GM23338 (cell line): ENCODE data around the gene PAGE1. TPM values are rescaled to one million over a fixed set of nuclear protein-coding genes. Genes with fewer than 3 reads are reported as not detected.
A peak's percentile ranks its signal among the peaks of the same experiment; 100 is the strongest.

ENCODE experiments used
- ATAC-seq: fragments of 200-7000 bp; cut with Tn5 transposase; 3 replicates; pipeline ENCODE4 v1.9.1; 2020
- DNase-seq: peaks from one replicate; pipeline ENCODE4 v3.0.0-alpha.2; 2015; ENCODE audit warnings: low spot score
- H2AFZ ChIP-seq: fragments of 200-600 bp; sonication (generic); 2 replicates; pipeline ENCODE4 v1.8.0; 2016; ENCODE audit warnings: antibody characterized with exemption, mild to moderate bottlenecking, moderate library complexity
- H3F3A ChIP-seq: fragments of 200-600 bp; sonication (generic); replicated peaks from 2 replicates; pipeline ENCODE4 v1.8.0; 2017; ENCODE audit warnings: antibody characterized with exemption, mixed run types, low read depth
- H3K27ac ChIP-seq: fragments of 200-600 bp; sonication (generic); 2 replicates; pipeline ENCODE4 v1.6.1; 2016; ENCODE audit warnings: low read depth
- H3K27me3 ChIP-seq: fragments of 200-600 bp; sonication (generic); 2 replicates; pipeline ENCODE4 v1.8.0; 2016; ENCODE audit warnings: mild to moderate bottlenecking, mixed run types, moderate library complexity; ENCODE audit not compliant: insufficient read depth
- H3K36me3 ChIP-seq: fragments of 200-600 bp; sonication (generic); 2 replicates; pipeline ENCODE4 v1.8.0; 2016; ENCODE audit warnings: mild to moderate bottlenecking; ENCODE audit not compliant: insufficient read depth
- H3K4me1 ChIP-seq: fragments of 200-600 bp; sonication (generic); 2 replicates; pipeline ENCODE4 v1.8.0; 2016; ENCODE audit warnings: mild to moderate bottlenecking, moderate library complexity; ENCODE audit not compliant: insufficient read depth
- H3K4me2 ChIP-seq: fragments of 200-600 bp; sonication (generic); 2 replicates; pipeline ENCODE4 v1.7.1; 2017; ENCODE audit warnings: mixed run types
- H3K4me3 ChIP-seq: fragments of 200-600 bp; sonication (generic); 2 replicates; pipeline ENCODE4 v1.6.1; 2016; ENCODE audit warnings: mixed run types
- H3K79me2 ChIP-seq: fragments of 200-600 bp; sonication (generic); replicated peaks from 2 replicates; pipeline ENCODE4 v1.8.0; 2017; ENCODE audit warnings: mild to moderate bottlenecking; ENCODE audit not compliant: insufficient read depth
- H3K9me2 ChIP-seq: fragments of 200-600 bp; sonication (generic); 2 replicates; pipeline ENCODE4 v1.8.0; 2017; ENCODE audit not compliant: insufficient read depth
- H4K20me1 ChIP-seq: fragments of 200-600 bp; sonication (generic); replicated peaks from 2 replicates; pipeline ENCODE4 v1.8.0; 2017; ENCODE audit warnings: mild to moderate bottlenecking; ENCODE audit not compliant: insufficient read depth
- H3K27ac Mint-ChIP-seq: 2 replicates; pipeline ENCODE4 v1.8.0; 2020; ENCODE audit warnings: inconsistent platforms, mild to moderate bottlenecking, moderate library complexity, mixed read lengths
- H3K27me3 Mint-ChIP-seq: 3 replicates; pipeline ENCODE4 v1.8.0; 2022; ENCODE audit warnings: low read depth, mild to moderate bottlenecking, moderate library complexity, mixed read lengths, inconsistent platforms; ENCODE audit not compliant: insufficient read depth, poor library complexity
- H3K36me3 Mint-ChIP-seq: 3 replicates; pipeline ENCODE4 v1.8.0; 2021; ENCODE audit warnings: low read depth, mild to moderate bottlenecking, inconsistent platforms, moderate library complexity, mixed read lengths
- H3K4me1 Mint-ChIP-seq: 3 replicates; pipeline ENCODE4 v1.8.0; 2020; ENCODE audit warnings: mild to moderate bottlenecking, inconsistent platforms, mixed read lengths
- H3K4me3 Mint-ChIP-seq: 3 replicates; pipeline ENCODE4 v1.8.0; 2021; ENCODE audit warnings: moderate library complexity, mild to moderate bottlenecking, inconsistent platforms, mixed read lengths
- H3K9me3 Mint-ChIP-seq: 3 replicates; pipeline ENCODE4 v1.8.0; 2020; ENCODE audit warnings: moderate library complexity, mild to moderate bottlenecking, inconsistent platforms, mixed read lengths
- CREB1 ChIP-seq: fragments of 250-450 bp; sonication (Bioruptor Pico); IDR thresholded peaks from 2 replicates; pipeline ENCODE4 v1.5.0; 2020; ENCODE audit warnings: low read depth, mild to moderate bottlenecking, moderate library complexity
- EZH2 ChIP-seq: fragments of 200-600 bp; sonication (generic); IDR thresholded peaks from one replicate; pipeline ENCODE4 v1.8.0; 2017; ENCODE audit warnings: antibody characterized with exemption, mild to moderate bottlenecking, low read depth; ENCODE audit not compliant: unreplicated experiment
- JUNB ChIP-seq: IDR thresholded peaks from one replicate; pipeline ENCODE4 v1.6.1; 2016; ENCODE audit warnings: antibody characterized with exemption; ENCODE audit not compliant: unreplicated experiment
- polyA plus RNA-seq: library from polyadenylated mRNA; unstranded; fragments of >200 nt; fragmentation: Nextera tagmentation; extraction: Ambion mirVana; gene quantifications from 2 replicates; pipeline ENCODE4 v1.2.1, GENCODE V29; 2016
- total RNA-seq: library from RNA; depleted of rRNA; stranded (reverse); fragments of >200 nt; shearing (Covaris generic); gene quantifications from 2 replicates; pipeline ENCODE4 v1.2.3, GENCODE V29; 2014
- TF ChIP-seq, protein P1 (sequence below): fragments of 250-450 bp; sonication (Bioruptor Pico); IDR thresholded peaks from 2 replicates; pipeline ENCODE4 v1.5.0; 2020; ENCODE audit warnings: mild to moderate bottlenecking, moderate library complexity
- TF ChIP-seq, protein P2 (sequence below): IDR thresholded peaks from one replicate; pipeline ENCODE4 v1.6.1; 2018; ENCODE audit warnings: antibody characterized with exemption; ENCODE audit not compliant: unreplicated experiment

Gene PAGE1
- total and polyA plus RNA-seq, 2 experiments from 2014 or later, result not detected

DNA sequence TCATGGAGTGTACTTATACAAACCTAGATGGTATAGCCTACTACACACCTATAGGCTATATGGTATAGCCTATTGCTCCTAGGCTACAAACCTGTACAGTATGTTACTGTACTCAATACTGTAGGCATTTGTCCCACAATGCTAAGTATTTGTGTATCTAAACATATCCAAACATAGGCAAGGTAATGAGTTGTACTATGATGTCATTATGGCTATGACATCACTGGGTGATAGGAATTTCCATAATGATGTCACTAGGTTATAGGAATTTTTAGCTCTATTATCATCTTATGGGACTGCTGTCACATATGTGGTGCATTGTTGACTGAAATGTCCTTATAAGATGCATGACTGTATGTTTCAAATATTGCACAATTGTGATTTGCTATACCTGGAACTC, 5.5 kb upstream of the PAGE1 start:
- Histone ChIP-seq H3K27ac (no peak overlapping the region), H3K4me2 (no peak overlapping the region)
- TF ChIP-seq CREB1 (CRISPR knock-in tag), result peak; percentile 28; the same call in 1 of the 2 replicates
- TF ChIP-seq EZH2, result no peak
- TF ChIP-seq, protein P1, sequence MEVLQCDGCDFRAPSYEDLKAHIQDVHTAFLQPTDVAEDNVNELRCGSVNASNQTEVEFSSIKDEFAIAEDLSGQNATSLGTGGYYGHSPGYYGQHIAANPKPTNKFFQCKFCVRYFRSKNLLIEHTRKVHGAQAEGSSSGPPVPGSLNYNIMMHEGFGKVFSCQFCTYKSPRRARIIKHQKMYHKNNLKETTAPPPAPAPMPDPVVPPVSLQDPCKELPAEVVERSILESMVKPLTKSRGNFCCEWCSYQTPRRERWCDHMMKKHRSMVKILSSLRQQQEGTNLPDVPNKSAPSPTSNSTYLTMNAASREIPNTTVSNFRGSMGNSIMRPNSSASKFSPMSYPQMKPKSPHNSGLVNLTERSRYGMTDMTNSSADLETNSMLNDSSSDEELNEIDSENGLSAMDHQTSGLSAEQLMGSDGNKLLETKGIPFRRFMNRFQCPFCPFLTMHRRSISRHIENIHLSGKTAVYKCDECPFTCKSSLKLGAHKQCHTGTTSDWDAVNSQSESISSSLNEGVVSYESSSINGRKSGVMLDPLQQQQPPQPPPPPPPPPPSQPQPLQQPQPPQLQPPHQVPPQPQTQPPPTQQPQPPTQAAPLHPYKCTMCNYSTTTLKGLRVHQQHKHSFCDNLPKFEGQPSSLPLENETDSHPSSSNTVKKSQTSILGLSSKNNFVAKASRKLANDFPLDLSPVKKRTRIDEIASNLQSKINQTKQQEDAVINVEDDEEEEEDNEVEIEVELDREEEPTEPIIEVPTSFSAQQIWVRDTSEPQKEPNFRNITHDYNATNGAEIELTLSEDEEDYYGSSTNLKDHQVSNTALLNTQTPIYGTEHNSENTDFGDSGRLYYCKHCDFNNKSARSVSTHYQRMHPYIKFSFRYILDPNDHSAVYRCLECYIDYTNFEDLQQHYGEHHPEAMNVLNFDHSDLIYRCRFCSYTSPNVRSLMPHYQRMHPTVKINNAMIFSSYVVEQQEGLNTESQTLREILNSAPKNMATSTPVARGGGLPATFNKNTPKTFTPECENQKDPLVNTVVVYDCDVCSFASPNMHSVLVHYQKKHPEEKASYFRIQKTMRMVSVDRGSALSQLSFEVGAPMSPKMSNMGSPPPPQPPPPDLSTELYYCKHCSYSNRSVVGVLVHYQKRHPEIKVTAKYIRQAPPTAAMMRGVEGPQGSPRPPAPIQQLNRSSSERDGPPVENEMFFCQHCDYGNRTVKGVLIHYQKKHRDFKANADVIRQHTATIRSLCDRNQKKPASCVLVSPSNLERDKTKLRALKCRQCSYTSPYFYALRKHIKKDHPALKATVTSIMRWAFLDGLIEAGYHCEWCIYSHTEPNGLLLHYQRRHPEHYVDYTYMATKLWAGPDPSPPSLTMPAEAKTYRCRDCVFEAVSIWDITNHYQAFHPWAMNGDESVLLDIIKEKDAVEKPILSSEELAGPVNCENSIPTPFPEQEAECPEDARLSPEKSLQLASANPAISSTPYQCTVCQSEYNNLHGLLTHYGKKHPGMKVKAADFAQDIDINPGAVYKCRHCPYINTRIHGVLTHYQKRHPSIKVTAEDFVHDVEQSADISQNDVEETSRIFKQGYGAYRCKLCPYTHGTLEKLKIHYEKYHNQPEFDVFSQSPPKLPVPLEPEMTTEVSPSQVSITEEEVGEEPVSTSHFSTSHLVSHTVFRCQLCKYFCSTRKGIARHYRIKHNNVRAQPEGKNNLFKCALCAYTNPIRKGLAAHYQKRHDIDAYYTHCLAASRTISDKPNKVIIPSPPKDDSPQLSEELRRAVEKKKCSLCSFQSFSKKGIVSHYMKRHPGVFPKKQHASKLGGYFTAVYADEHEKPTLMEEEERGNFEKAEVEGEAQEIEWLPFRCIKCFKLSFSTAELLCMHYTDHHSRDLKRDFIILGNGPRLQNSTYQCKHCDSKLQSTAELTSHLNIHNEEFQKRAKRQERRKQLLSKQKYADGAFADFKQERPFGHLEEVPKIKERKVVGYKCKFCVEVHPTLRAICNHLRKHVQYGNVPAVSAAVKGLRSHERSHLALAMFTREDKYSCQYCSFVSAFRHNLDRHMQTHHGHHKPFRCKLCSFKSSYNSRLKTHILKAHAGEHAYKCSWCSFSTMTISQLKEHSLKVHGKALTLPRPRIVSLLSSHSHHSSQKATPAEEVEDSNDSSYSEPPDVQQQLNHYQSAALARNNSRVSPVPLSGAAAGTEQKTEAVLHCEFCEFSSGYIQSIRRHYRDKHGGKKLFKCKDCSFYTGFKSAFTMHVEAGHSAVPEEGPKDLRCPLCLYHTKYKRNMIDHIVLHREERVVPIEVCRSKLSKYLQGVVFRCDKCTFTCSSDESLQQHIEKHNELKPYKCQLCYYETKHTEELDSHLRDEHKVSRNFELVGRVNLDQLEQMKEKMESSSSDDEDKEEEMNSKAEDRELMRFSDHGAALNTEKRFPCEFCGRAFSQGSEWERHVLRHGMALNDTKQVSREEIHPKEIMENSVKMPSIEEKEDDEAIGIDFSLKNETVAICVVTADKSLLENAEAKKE, result no peak
- no peak for TF ChIP-seq JUNB
- TF ChIP-seq, protein P2, sequence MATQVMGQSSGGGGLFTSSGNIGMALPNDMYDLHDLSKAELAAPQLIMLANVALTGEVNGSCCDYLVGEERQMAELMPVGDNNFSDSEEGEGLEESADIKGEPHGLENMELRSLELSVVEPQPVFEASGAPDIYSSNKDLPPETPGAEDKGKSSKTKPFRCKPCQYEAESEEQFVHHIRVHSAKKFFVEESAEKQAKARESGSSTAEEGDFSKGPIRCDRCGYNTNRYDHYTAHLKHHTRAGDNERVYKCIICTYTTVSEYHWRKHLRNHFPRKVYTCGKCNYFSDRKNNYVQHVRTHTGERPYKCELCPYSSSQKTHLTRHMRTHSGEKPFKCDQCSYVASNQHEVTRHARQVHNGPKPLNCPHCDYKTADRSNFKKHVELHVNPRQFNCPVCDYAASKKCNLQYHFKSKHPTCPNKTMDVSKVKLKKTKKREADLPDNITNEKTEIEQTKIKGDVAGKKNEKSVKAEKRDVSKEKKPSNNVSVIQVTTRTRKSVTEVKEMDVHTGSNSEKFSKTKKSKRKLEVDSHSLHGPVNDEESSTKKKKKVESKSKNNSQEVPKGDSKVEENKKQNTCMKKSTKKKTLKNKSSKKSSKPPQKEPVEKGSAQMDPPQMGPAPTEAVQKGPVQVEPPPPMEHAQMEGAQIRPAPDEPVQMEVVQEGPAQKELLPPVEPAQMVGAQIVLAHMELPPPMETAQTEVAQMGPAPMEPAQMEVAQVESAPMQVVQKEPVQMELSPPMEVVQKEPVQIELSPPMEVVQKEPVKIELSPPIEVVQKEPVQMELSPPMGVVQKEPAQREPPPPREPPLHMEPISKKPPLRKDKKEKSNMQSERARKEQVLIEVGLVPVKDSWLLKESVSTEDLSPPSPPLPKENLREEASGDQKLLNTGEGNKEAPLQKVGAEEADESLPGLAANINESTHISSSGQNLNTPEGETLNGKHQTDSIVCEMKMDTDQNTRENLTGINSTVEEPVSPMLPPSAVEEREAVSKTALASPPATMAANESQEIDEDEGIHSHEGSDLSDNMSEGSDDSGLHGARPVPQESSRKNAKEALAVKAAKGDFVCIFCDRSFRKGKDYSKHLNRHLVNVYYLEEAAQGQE, result no peak

More for the DNA sequence above, 5.5 kb upstream of the PAGE1 start:
- Mint-ChIP-seq H3K4me1 (no peaks in the 10 kb centered on the region), H3K27me3 (no peaks in the 10 kb centered on the region), H3K9me3 (no peaks in the 10 kb centered on the region; the same call in 2 of the 3 replicates), H3K36me3 (no peaks in the 10 kb centered on the region), H3K27ac (no peak overlapping the region), H3K4me3 (no peak overlapping the region)
- H3K79me2 ChIP-seq, result no peaks in the 10 kb centered on the region
- no peaks in the 10 kb centered on the region for H3K27me3 ChIP-seq
- ATAC-seq (no peak), DNase-seq (no peak)
- no peaks in the 10 kb centered on the region for H4K20me1 ChIP-seq
- H3F3A ChIP-seq, result no peaks in the 10 kb centered on the region
- H3K9me2 ChIP-seq, result no peaks in the 10 kb centered on the region
- no peak overlapping the region for H3K4me3 ChIP-seq
- no peak overlapping the region for H2AFZ ChIP-seq
- H3K4me1 ChIP-seq, result no peaks in the 10 kb centered on the region
- no peaks in the 10 kb centered on the region for H3K36me3 ChIP-seq
